ENCODE measurements around the gene PPIG. TPM values are rescaled to one million over a fixed set of nuclear protein-coding genes. Genes with fewer than 3 reads are reported as not detected.
"Not testable (repeated sequence)": the region's sequence is repeated elsewhere in the genome, so short reads cannot be mapped to it uniquely, and the experiment has no call there.

Gene PPIG
- total RNA-seq, 1 experiment from 2014 or later = 28.4 TPM

GRCh38 chr2:169585673-169586072 is 1.5 kb downstream of the PPIG start:
- Histone ChIP-seq H3K4me1 (replicated peaks; ENCODE audit: insufficient read depth) (peaks cover 10% of the 10 kb centered on the region), H3K9me3 (ENCODE audit: insufficient read depth, low read depth) (no peaks in the 10 kb centered on the region), H3K9me2 (ENCODE audit: insufficient read depth) (no peaks in the 10 kb centered on the region), H3K4me3 (peak overlapping the region; percentile 94), H3K27ac (no peak overlapping the region), H3K79me2 (ENCODE audit: low read depth) (peaks cover 65% of the 10 kb centered on the region), H2AFZ (no peak overlapping the region), H3K4me2 (peak overlapping the region; percentile 80), H3K27me3 (ENCODE audit: insufficient read depth, low read depth) (no peaks in the 10 kb centered on the region), H3F3A (ENCODE audit: insufficient read depth, low read depth) (peaks cover 3% of the 10 kb centered on the region; the same call in 1 of the 2 replicates), H3K36me3 (ENCODE audit: low read depth) (no peaks in the 10 kb centered on the region), H4K20me1 (ENCODE audit: insufficient read depth) (no peaks in the 10 kb centered on the region; the same call in none of the 2 replicates)
- TF ChIP-seq EZH2 (IDR thresholded peaks at IDR 0.05; ENCODE audit: low read depth) (no peak), CTCF (conservative IDR thresholded peaks at IDR 0.05) (no peak)
- BruUV-seq (replicated peaks) = no TSS peak
- ChIA-PET CTCF (no interaction called here), POLR2A (ENCODE audit: unreplicated experiment) (no interaction called here)
- intact Hi-C loops (cut with micrococcal nuclease; ENCODE audit: unreplicated experiment) = no loop called here
- no peak for DNase-seq

DNA sequence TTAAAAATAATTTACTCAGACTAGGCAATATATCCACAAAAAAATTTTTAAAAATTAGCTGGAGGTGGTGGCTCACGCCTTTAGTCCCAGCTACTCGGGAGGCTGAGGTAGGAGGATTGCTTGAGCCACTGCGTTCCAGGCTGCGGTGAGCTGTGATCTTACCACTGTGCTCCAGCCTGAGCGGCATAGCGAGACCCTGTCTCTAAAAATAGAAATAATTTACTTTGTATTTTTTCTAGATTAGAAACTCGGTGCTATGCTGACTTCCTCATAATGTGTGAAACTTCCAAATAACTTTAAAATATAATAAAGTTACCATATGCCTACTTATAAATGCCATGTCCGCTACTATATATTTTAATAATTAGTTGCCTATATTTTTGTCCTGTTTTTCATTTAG is 6.7 kb downstream of the PPIG start:
- no peak overlapping the region for H3K4me3 ChIP-seq
- peaks cover 10% of the 10 kb centered on the region for H3K4me1 ChIP-seq (replicated peaks; ENCODE audit: insufficient read depth)
- H3K36me3 ChIP-seq (ENCODE audit: low read depth) = no peaks in the 10 kb centered on the region
- ChIA-PET CTCF (no interaction called here), POLR2A (ENCODE audit: unreplicated experiment) (no interaction called here)
- TF ChIP-seq EZH2 (IDR thresholded peaks at IDR 0.05; ENCODE audit: low read depth) (no peak), CTCF (conservative IDR thresholded peaks at IDR 0.05) (no peak)
- BruUV-seq (replicated peaks) = no TSS peak
- intact Hi-C loops (cut with micrococcal nuclease; ENCODE audit: unreplicated experiment) = no loop called here
- no peaks in the 10 kb centered on the region for H3F3A ChIP-seq (ENCODE audit: insufficient read depth, low read depth)
- H3K27ac ChIP-seq = no peak overlapping the region
- H3K9me2 ChIP-seq (ENCODE audit: insufficient read depth) = no peaks in the 10 kb centered on the region
- peaks cover 95% of the 10 kb centered on the region for H3K79me2 ChIP-seq (ENCODE audit: low read depth)
- H3K4me2 ChIP-seq = no peak overlapping the region
- H3K27me3 ChIP-seq (ENCODE audit: insufficient read depth, low read depth) = no peaks in the 10 kb centered on the region
- DNase-seq = no peak
- no peaks in the 10 kb centered on the region for H3K9me3 ChIP-seq (ENCODE audit: insufficient read depth, low read depth)
- H2AFZ ChIP-seq = no peak overlapping the region
- H4K20me1 ChIP-seq (ENCODE audit: insufficient read depth) = no peaks in the 10 kb centered on the region; the same call in none of the 2 replicates

- H3K4me2 ChIP-seq; H3K4me3 ChIP-seq; DNase-seq; H3F3A ChIP-seq (ENCODE audit: insufficient read depth, low read depth); H3K36me3 ChIP-seq (ENCODE audit: low read depth); BruUV-seq (replicated peaks); H3K4me1 ChIP-seq (replicated peaks; ENCODE audit: insufficient read depth); H3K9me2 ChIP-seq (ENCODE audit: insufficient read depth); CTCF ChIA-PET; intact Hi-C loops (cut with micrococcal nuclease; ENCODE audit: unreplicated experiment); H2AFZ ChIP-seq; H3K27ac ChIP-seq; H3K9me3 ChIP-seq (ENCODE audit: insufficient read depth, low read depth); H3K27me3 ChIP-seq (ENCODE audit: insufficient read depth, low read depth): not testable (repeated sequence)
- peaks cover 79% of the 10 kb centered on the region for H3K79me2 ChIP-seq (ENCODE audit: low read depth)
- POLR2A ChIA-PET (ENCODE audit: unreplicated experiment) = interaction anchor here (0.7 kb wide), 1 partner anchor 237 kb away, joined by 3 read pairs; no protein-coding TSS in a partner anchor
- H4K20me1 ChIP-seq (ENCODE audit: insufficient read depth) = peaks cover 11% of the 10 kb centered on the region; the same call in 1 of the 2 replicates
These were observed 12.4 kb downstream of the PPIG start for GRCh38 chr2:169596546-169596945.

GRCh38 chr2:169598982-169599381 is 14.8 kb downstream of the PPIG start:
- TF ChIP-seq EZH2 (IDR thresholded peaks at IDR 0.05; ENCODE audit: low read depth) (no peak), CTCF (conservative IDR thresholded peaks at IDR 0.05) (no peak)
- Histone ChIP-seq H3K9me2 (ENCODE audit: insufficient read depth) (no peaks in the 10 kb centered on the region), H3K4me1 (replicated peaks; ENCODE audit: insufficient read depth) (no peaks in the 10 kb centered on the region), H3K36me3 (ENCODE audit: low read depth) (no peaks in the 10 kb centered on the region), H3K27ac (no peak overlapping the region), H3K9me3 (ENCODE audit: insufficient read depth, low read depth) (no peaks in the 10 kb centered on the region), H3K4me2 (no peak overlapping the region), H3K4me3 (no peak overlapping the region), H3F3A (ENCODE audit: insufficient read depth, low read depth) (no peaks in the 10 kb centered on the region), H3K79me2 (ENCODE audit: low read depth) (peaks cover 61% of the 10 kb centered on the region), H2AFZ (no peak overlapping the region), H4K20me1 (ENCODE audit: insufficient read depth) (peaks cover 11% of the 10 kb centered on the region; the same call in 1 of the 2 replicates), H3K27me3 (ENCODE audit: insufficient read depth, low read depth) (no peaks in the 10 kb centered on the region)
- intact Hi-C loops (cut with micrococcal nuclease; ENCODE audit: unreplicated experiment) = no loop called here
- ChIA-PET CTCF (no interaction called here), POLR2A (ENCODE audit: unreplicated experiment) (no interaction called here)
- BruUV-seq (replicated peaks) = no TSS peak
- DNase-seq = no peak

Data from PC-9 (cell line).